ENCODE measurements around the gene ZAR1.

GRCh38 chr4:48490012-48490679 lies at the start of gene ZAR1:
- TF ChIP-seq CTCF (conservative IDR thresholded peaks at IDR 0.05; ENCODE audit: low read length) = no peak
- no peak for TF ChIP-seq EZH2phosphoT487 (IDR thresholded peaks at IDR 0.05; ENCODE audit: borderline replicate concordance, low read depth, low read length)
